Neural cell (in vitro differentiated cells): ENCODE data around the gene ADGRL3. TPM values are rescaled to one million over a fixed set of nuclear protein-coding genes. Genes with fewer than 3 reads are reported as not detected.

Source experiments
- H2AFZ ChIP-seq: fragments of 200-600, 300-800 bp; sonication (generic), shearing (Covaris generic); 2 replicates; pipeline ENCODE4 v1.6.0; 2014; ENCODE audit warnings: low read depth, mild to moderate bottlenecking, antibody characterized with exemption, low read length, moderate library complexity
- H3F3A ChIP-seq: fragments of 200-600 bp; shearing (Covaris generic); 2 replicates; pipeline ENCODE4 v1.6.1; 2016; ENCODE audit warnings: mild to moderate bottlenecking, moderate library complexity, mixed read lengths, antibody characterized with exemption, low read length; ENCODE audit not compliant: insufficient read depth, poor library complexity, severe bottlenecking
- H3K27ac ChIP-seq: fragments of 200-600, 300-800 bp; sonication (generic), shearing (Covaris generic); 2 replicates; pipeline ENCODE4 v1.5.1; 2014; ENCODE audit warnings: mild to moderate bottlenecking, low read length, moderate library complexity
- H3K27me3 ChIP-seq: fragments of 300-800, 200-600 bp; sonication (generic), shearing (Covaris generic); 2 replicates; pipeline ENCODE4 v1.6.0; 2014; ENCODE audit warnings: mild to moderate bottlenecking, low read depth, low read length, moderate library complexity; ENCODE audit not compliant: insufficient read depth
- H3K36me3 ChIP-seq: fragments of 300-800, 200-600 bp; sonication (generic), shearing (Covaris generic); 2 replicates; pipeline ENCODE4 v1.5.1; 2014; ENCODE audit warnings: mild to moderate bottlenecking, antibody characterized with exemption, low read length, moderate library complexity; ENCODE audit not compliant: insufficient read depth
- H3K4me2 ChIP-seq: fragments of 300-800, 200-600 bp; sonication (generic), shearing (Covaris generic); 2 replicates; pipeline ENCODE4 v1.6.0; 2014; ENCODE audit warnings: mild to moderate bottlenecking, low read length
- H3K4me3 ChIP-seq: fragments of 300-800, 200-600 bp; sonication (generic), shearing (Covaris generic); 2 replicates; pipeline ENCODE4 v1.5.1; 2014; ENCODE audit warnings: mild to moderate bottlenecking, low read length, moderate library complexity
- H3K79me2 ChIP-seq: fragments of 200-600 bp; shearing (Covaris generic); replicated peaks from 2 replicates; pipeline ENCODE4 v1.6.0; 2014; ENCODE audit warnings: mild to moderate bottlenecking, low read length, moderate library complexity; ENCODE audit not compliant: insufficient read depth
- H3K9ac ChIP-seq: fragments of 300-800, 200-600 bp; sonication (generic), shearing (Covaris generic); 2 replicates; pipeline ENCODE4 v1.6.1; 2016; ENCODE audit warnings: mild to moderate bottlenecking, low read length, mixed read lengths
- H3K9me2 ChIP-seq: fragments of 200-600 bp; shearing (Covaris generic); 2 replicates; pipeline ENCODE4 v1.6.1; 2016; ENCODE audit warnings: mild to moderate bottlenecking, low read length, mixed read lengths; ENCODE audit not compliant: insufficient read depth
- H3K9me3 ChIP-seq: fragments of 200-600, 300-800 bp; sonication (generic), shearing (Covaris generic); 2 replicates; pipeline ENCODE4 v1.6.1; 2016; ENCODE audit warnings: mild to moderate bottlenecking, mixed run types, low read length, moderate library complexity, mixed read lengths
- H4K20me1 ChIP-seq: fragments of 200-600 bp; shearing (Covaris generic); 2 replicates; pipeline ENCODE4 v1.6.1; 2016; ENCODE audit warnings: mild to moderate bottlenecking, mixed run types; ENCODE audit not compliant: insufficient read depth
- CTCF ChIP-seq: fragments of 450-650 bp; IDR thresholded peaks from 2 replicates; pipeline ENCODE4 v1.5.1; 2014; ENCODE audit warnings: antibody characterized with exemption, mild to moderate bottlenecking, moderate library complexity; ENCODE audit not compliant: poor library complexity, severe bottlenecking
- EP300 ChIP-seq: fragments of 450-650 bp; conservative IDR thresholded peaks from 2 replicates; pipeline ENCODE4 v1.6.1; 2014; ENCODE audit warnings: antibody characterized with exemption, mild to moderate bottlenecking, moderate library complexity; ENCODE audit not compliant: poor library complexity, severe bottlenecking
- EZH2 ChIP-seq: fragments of 200-600, 300-800 bp; shearing (Covaris generic), sonication (generic); IDR thresholded peaks from 2 replicates; pipeline ENCODE4 v1.6.1; 2014; ENCODE audit warnings: antibody characterized with exemption, low read length, borderline replicate concordance, mild to moderate bottlenecking; ENCODE audit not compliant: insufficient read depth, poor library complexity, severe bottlenecking
- MXI1 ChIP-seq: fragments of 450-650 bp; conservative IDR thresholded peaks from 2 replicates; pipeline ENCODE4 v1.6.1; 2014; ENCODE audit warnings: antibody characterized with exemption, mild to moderate bottlenecking; ENCODE audit not compliant: poor library complexity, severe bottlenecking
- POLR2AphosphoS5 ChIP-seq: IDR thresholded peaks from 2 replicates; pipeline ENCODE4 v1.6.1; 2012
- RAD21 ChIP-seq: fragments of 450-650 bp; conservative IDR thresholded peaks from 2 replicates; pipeline ENCODE4 v1.6.1; 2014; ENCODE audit warnings: antibody characterized with exemption, mild to moderate bottlenecking, moderate library complexity
- SMC3 ChIP-seq: fragments of 450-650 bp; conservative IDR thresholded peaks from 2 replicates; pipeline ENCODE4 v1.6.1; 2014; ENCODE audit warnings: antibody characterized with exemption, mild to moderate bottlenecking, moderate library complexity; ENCODE audit not compliant: poor library complexity
- TAF1 ChIP-seq: IDR thresholded peaks from 2 replicates; pipeline ENCODE4 v1.6.1; 2012; ENCODE audit warnings: low read depth
- polyA plus RNA-seq: library from polyadenylated mRNA; depleted of rRNA; stranded (reverse); fragments of >200 nt; gene quantifications from 2 replicates; pipeline ENCODE4 v1.2.3, GENCODE V29; 2014
- TF ChIP-seq, protein P1 (sequence below): IDR thresholded peaks from 2 replicates; pipeline ENCODE4 v1.6.1; 2012; ENCODE audit warnings: borderline replicate concordance

ADGRL3 gene
- polyA plus RNA-seq, 1 donor from 2014 or later = 99.4 TPM

DNA sequence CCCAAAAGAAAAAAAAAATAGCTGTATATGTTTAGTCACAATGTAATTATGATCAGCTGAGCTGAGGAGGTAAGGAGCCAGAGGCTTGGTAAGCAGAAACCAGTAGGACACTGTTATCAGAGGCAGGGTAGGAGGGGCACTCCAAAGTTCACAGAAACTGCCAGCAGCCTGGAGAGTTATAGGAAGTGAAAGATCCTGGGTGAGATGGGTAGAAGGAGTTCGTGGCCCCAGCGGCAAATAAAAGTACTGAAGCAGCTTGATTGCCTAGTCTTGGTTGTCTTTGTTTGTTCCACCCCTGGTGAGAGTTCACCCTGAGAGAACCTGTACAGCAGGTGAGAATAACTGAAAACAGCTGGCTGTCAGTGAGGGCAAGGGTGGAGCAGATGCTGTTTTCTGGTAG lies 340.8 kb downstream of the ADGRL3 start:
- TF ChIP-seq RAD21 (no peak), SMC3 (no peak), POLR2AphosphoS5 (no peak), EZH2 (no peak), CTCF (no peak), TAF1 (no peak), MXI1 (no peak), EP300 (no peak)
- TF ChIP-seq, protein P1, sequence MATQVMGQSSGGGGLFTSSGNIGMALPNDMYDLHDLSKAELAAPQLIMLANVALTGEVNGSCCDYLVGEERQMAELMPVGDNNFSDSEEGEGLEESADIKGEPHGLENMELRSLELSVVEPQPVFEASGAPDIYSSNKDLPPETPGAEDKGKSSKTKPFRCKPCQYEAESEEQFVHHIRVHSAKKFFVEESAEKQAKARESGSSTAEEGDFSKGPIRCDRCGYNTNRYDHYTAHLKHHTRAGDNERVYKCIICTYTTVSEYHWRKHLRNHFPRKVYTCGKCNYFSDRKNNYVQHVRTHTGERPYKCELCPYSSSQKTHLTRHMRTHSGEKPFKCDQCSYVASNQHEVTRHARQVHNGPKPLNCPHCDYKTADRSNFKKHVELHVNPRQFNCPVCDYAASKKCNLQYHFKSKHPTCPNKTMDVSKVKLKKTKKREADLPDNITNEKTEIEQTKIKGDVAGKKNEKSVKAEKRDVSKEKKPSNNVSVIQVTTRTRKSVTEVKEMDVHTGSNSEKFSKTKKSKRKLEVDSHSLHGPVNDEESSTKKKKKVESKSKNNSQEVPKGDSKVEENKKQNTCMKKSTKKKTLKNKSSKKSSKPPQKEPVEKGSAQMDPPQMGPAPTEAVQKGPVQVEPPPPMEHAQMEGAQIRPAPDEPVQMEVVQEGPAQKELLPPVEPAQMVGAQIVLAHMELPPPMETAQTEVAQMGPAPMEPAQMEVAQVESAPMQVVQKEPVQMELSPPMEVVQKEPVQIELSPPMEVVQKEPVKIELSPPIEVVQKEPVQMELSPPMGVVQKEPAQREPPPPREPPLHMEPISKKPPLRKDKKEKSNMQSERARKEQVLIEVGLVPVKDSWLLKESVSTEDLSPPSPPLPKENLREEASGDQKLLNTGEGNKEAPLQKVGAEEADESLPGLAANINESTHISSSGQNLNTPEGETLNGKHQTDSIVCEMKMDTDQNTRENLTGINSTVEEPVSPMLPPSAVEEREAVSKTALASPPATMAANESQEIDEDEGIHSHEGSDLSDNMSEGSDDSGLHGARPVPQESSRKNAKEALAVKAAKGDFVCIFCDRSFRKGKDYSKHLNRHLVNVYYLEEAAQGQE = no peak
- Histone ChIP-seq H3F3A (no peaks in the 10 kb centered on the region), H3K9me2 (no peaks in the 10 kb centered on the region), H3K27me3 (no peaks in the 10 kb centered on the region), H3K9ac (no peak overlapping the region), H3K4me3 (no peak overlapping the region), H3K9me3 (no peaks in the 10 kb centered on the region), H3K36me3 (no peaks in the 10 kb centered on the region), H4K20me1 (no peaks in the 10 kb centered on the region), H3K4me2 (no peak overlapping the region), H3K27ac (no peak overlapping the region), H3K79me2 (peaks cover 19% of the 10 kb centered on the region), H2AFZ (no peak overlapping the region)

DNA sequence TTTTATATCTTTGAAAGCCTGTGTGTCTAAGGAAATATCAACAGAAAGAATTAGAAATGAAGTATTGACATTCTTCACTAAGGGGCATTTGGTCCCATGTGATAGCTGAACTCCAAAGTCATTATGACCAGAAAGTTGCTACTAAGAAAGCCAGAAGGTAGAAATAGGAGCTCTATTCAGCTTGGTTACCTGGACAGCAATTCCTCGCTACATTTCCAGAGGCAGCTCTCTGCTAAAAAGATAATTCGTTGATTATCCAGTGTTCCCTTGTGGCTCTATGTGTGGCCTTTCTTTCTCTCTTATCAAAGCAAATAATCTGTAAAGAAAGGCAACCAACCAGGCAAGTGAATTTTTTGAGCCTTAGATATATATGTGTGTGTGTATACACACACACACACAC lies 341.3 kb downstream of the ADGRL3 start:
- Histone ChIP-seq H3K9ac (no peak overlapping the region), H3K4me3 (no peak overlapping the region), H3F3A (no peaks in the 10 kb centered on the region), H3K79me2 (peaks cover 14% of the 10 kb centered on the region), H2AFZ (no peak overlapping the region), H3K9me3 (no peaks in the 10 kb centered on the region), H3K4me2 (no peak overlapping the region), H4K20me1 (no peaks in the 10 kb centered on the region), H3K27me3 (no peaks in the 10 kb centered on the region), H3K27ac (no peak overlapping the region), H3K9me2 (no peaks in the 10 kb centered on the region), H3K36me3 (no peaks in the 10 kb centered on the region)
- TF ChIP-seq TAF1 = no peak
- no peak for TF ChIP-seq EP300
- TF ChIP-seq, protein P1 = no peak
- TF ChIP-seq RAD21 = no peak
- TF ChIP-seq MXI1 = no peak
- no peak for TF ChIP-seq SMC3
- TF ChIP-seq CTCF = no peak
- TF ChIP-seq POLR2AphosphoS5 = no peak
- TF ChIP-seq EZH2 = no peak
